Chondrocyte (in vitro differentiated cells): ENCODE data around the gene KRT83. TPM values are rescaled to one million over a fixed set of nuclear protein-coding genes. Genes with fewer than 3 reads are reported as not detected.

Experiments
- DNase-seq: peaks from one replicate; pipeline ENCODE4 v3.0.0; 2021; ENCODE audit warnings: mixed read lengths, low spot score
- H3K27ac Mint-ChIP-seq: one replicate; pipeline ENCODE4 v1.8.0; 2021; ENCODE audit warnings: mild to moderate bottlenecking, moderate library complexity, mixed read lengths; ENCODE audit not compliant: unreplicated experiment
- H3K27me3 Mint-ChIP-seq: 2 replicates; pipeline ENCODE4 v1.8.0; 2021; ENCODE audit warnings: low read depth, mixed read lengths
- H3K36me3 Mint-ChIP-seq: 2 replicates; pipeline ENCODE4 v1.8.0; 2021; ENCODE audit warnings: low read depth, mixed read lengths
- H3K4me1 Mint-ChIP-seq: 2 replicates; pipeline ENCODE4 v1.8.0; 2021; ENCODE audit warnings: low read depth, mild to moderate bottlenecking, mixed read lengths
- H3K4me3 Mint-ChIP-seq: one replicate; pipeline ENCODE4 v1.8.0; 2021; ENCODE audit warnings: mild to moderate bottlenecking, moderate library complexity, mixed read lengths; ENCODE audit not compliant: unreplicated experiment
- H3K9me3 Mint-ChIP-seq: 2 replicates; pipeline ENCODE4 v1.8.0; 2021; ENCODE audit warnings: low read depth, mixed read lengths
- CTCF ChIP-seq: fragments of 200-600 bp; sonication (generic); IDR thresholded peaks from 2 replicates; pipeline ENCODE4 v1.5.0; 2021; ENCODE audit warnings: antibody characterized with exemption, mild to moderate bottlenecking, moderate library complexity
- total RNA-seq: library from RNA; stranded (reverse); gene quantifications from 3 replicates; pipeline ENCODE4 v1.2.1, GENCODE V29; 2021

Gene KRT83
- total RNA-seq, 1 donor from 2014 or later, result not detected

- TF ChIP-seq CTCF, result no peak
- Mint-ChIP-seq H3K4me1 (peaks cover 4% of the 10 kb centered on the region), H3K36me3 (no peaks in the 10 kb centered on the region), H3K9me3 (no peaks in the 10 kb centered on the region), H3K4me3 (no peak overlapping the region), H3K27ac (no peak overlapping the region), H3K27me3 (peaks cover 39% of the 10 kb centered on the region)
- no peak for DNase-seq
Measured at GRCh38 chr12:52353766-52354165, 32.6 kb upstream of the KRT83 start.

- no peak for TF ChIP-seq CTCF
- Mint-ChIP-seq H3K27me3 (peaks cover 43% of the 10 kb centered on the region), H3K27ac (no peak overlapping the region), H3K4me1 (peaks cover 4% of the 10 kb centered on the region), H3K4me3 (no peak overlapping the region), H3K36me3 (no peaks in the 10 kb centered on the region), H3K9me3 (no peaks in the 10 kb centered on the region)
- no peak for DNase-seq
Measured at GRCh38 chr12:52352951-52353350, 31.8 kb upstream of the KRT83 start.

GRCh38 chr12:52351196-52352059 is 30.2 kb upstream of the KRT83 start:
- Mint-ChIP-seq H3K27ac (no peak overlapping the region), H3K4me1 (peaks cover 4% of the 10 kb centered on the region), H3K36me3 (no peaks in the 10 kb centered on the region), H3K4me3 (no peak overlapping the region), H3K9me3 (no peaks in the 10 kb centered on the region), H3K27me3 (peaks cover 47% of the 10 kb centered on the region)
- no peak for TF ChIP-seq CTCF
- DNase-seq, result no peak

- Mint-ChIP-seq H3K27ac (no peak overlapping the region), H3K9me3 (no peaks in the 10 kb centered on the region), H3K36me3 (no peaks in the 10 kb centered on the region), H3K27me3 (peaks cover 47% of the 10 kb centered on the region), H3K4me3 (no peak overlapping the region), H3K4me1 (peaks cover 5% of the 10 kb centered on the region)
- DNase-seq, result no peak
- TF ChIP-seq CTCF, result no peak
Measured at GRCh38 chr12:52350786-52351185, 29.6 kb upstream of the KRT83 start.

GRCh38 chr12:52350021-52350620 is 28.9 kb upstream of the KRT83 start:
- Mint-ChIP-seq H3K9me3 (no peaks in the 10 kb centered on the region), H3K4me1 (peaks cover 10% of the 10 kb centered on the region), H3K27me3 (peaks cover 45% of the 10 kb centered on the region), H3K27ac (no peak overlapping the region), H3K36me3 (no peaks in the 10 kb centered on the region), H3K4me3 (no peak overlapping the region)
- TF ChIP-seq CTCF, result no peak
- DNase-seq, result no peak
